PFSK-1 (cell line): ENCODE measurements around the gene CD44.

Experiments used
- FOXP2 ChIP-seq: optimal IDR thresholded peaks from 2 replicates; pipeline ENCODE3; 2011; ENCODE audit warnings: borderline replicate concordance, control low read depth, inconsistent platforms; ENCODE audit not compliant: insufficient read depth; ENCODE audit errors: extremely low read length, extremely low read depth
- POLR2AphosphoS5 ChIP-seq: IDR thresholded peaks from 2 replicates; pipeline ENCODE4 v1.6.1; 2012; ENCODE audit warnings: low read depth, mild to moderate bottlenecking, control low read depth, low read length, moderate library complexity
- SIN3A ChIP-seq: IDR thresholded peaks from 2 replicates; pipeline ENCODE4 v1.6.1; 2012; ENCODE audit warnings: mild to moderate bottlenecking, low read length, moderate library complexity, borderline replicate concordance; ENCODE audit not compliant: insufficient read depth
- TAF1 ChIP-seq: IDR thresholded peaks from 2 replicates; pipeline ENCODE4 v1.6.1; 2012; ENCODE audit warnings: low read length, control low read depth, borderline replicate concordance; ENCODE audit not compliant: insufficient read depth
- TF ChIP-seq, protein P1 (sequence below), 2 experiments: IDR thresholded peaks; 2 replicates each; pipeline versions ENCODE4 v1.6.1 to v1.8.0; 2011 to 2012; ENCODE audit warnings: low read depth in 2 of 2, low read length in 2 of 2, control low read depth in 1 of 2, inconsistent platforms in 1 of 2, mild to moderate bottlenecking in 1 of 2, moderate library complexity in 1 of 2; ENCODE audit not compliant: insufficient read depth in 1 of 2

CD44 gene

DNA sequence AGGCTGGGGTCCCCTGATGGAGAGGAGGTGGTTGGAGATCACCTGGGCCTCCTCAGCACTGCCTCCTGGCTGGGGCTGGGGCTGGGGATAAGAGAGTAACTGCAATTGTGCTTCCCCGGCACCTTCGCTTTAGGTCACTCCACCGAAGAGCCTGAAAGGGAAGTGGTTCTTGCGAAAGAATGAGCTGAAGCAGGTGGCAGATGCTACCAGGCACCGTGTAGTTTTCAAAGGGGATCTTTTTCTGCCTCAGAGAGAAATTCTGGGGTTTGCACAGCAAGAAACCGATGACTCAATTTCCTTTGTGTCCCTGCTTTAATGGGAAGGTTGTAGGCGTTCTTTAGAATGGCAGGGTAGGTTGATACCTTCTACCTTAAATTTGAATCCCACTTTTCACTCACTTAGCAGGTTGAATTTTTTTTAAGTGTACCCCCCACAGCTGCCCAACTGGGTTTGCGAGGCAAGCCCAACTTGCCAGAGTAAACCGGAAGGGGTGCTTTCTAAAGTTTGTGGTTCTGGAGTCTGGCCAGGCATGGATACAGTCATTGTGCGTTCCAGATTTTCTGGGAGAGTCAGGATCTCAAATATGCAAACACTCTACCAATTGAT, 5.3 kb downstream of the CD44 start:
- TF ChIP-seq TAF1 (no peak), FOXP2 (no peak), POLR2AphosphoS5 (no peak), SIN3A (no peak)
- TF ChIP-seq, protein P1, sequence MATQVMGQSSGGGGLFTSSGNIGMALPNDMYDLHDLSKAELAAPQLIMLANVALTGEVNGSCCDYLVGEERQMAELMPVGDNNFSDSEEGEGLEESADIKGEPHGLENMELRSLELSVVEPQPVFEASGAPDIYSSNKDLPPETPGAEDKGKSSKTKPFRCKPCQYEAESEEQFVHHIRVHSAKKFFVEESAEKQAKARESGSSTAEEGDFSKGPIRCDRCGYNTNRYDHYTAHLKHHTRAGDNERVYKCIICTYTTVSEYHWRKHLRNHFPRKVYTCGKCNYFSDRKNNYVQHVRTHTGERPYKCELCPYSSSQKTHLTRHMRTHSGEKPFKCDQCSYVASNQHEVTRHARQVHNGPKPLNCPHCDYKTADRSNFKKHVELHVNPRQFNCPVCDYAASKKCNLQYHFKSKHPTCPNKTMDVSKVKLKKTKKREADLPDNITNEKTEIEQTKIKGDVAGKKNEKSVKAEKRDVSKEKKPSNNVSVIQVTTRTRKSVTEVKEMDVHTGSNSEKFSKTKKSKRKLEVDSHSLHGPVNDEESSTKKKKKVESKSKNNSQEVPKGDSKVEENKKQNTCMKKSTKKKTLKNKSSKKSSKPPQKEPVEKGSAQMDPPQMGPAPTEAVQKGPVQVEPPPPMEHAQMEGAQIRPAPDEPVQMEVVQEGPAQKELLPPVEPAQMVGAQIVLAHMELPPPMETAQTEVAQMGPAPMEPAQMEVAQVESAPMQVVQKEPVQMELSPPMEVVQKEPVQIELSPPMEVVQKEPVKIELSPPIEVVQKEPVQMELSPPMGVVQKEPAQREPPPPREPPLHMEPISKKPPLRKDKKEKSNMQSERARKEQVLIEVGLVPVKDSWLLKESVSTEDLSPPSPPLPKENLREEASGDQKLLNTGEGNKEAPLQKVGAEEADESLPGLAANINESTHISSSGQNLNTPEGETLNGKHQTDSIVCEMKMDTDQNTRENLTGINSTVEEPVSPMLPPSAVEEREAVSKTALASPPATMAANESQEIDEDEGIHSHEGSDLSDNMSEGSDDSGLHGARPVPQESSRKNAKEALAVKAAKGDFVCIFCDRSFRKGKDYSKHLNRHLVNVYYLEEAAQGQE (IDR thresholded peaks at IDR 0.05; ENCODE audit: insufficient read depth in 1 of 2, low read depth in 2 of 2, low read length in 2 of 2), result no peak

DNA sequence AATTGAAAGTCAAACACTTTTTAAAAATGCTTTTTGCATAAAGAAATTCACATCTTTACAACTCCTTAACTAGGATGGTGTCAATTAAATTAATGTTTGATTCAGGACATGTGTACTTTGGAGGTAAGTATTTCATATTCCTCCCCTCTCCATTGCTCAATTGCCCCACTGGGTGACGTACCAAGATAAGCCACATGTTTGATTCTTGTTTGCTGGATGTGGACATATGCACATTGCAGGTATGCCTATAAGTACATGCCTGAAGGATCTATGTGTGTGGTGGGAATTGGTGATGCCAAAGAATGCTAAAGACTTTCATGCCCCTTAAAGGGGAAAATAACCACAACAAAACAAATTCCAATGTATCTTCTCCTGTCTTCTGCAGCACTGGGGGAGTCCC, 5.8 kb downstream of the CD44 start:
- TF ChIP-seq, protein P1 (IDR thresholded peaks at IDR 0.05; ENCODE audit: insufficient read depth in 1 of 2, low read depth in 2 of 2, low read length in 2 of 2), result no peak
- TF ChIP-seq FOXP2, result no peak
- no peak for TF ChIP-seq TAF1
- TF ChIP-seq SIN3A, result no peak
- TF ChIP-seq POLR2AphosphoS5, result no peak

DNA sequence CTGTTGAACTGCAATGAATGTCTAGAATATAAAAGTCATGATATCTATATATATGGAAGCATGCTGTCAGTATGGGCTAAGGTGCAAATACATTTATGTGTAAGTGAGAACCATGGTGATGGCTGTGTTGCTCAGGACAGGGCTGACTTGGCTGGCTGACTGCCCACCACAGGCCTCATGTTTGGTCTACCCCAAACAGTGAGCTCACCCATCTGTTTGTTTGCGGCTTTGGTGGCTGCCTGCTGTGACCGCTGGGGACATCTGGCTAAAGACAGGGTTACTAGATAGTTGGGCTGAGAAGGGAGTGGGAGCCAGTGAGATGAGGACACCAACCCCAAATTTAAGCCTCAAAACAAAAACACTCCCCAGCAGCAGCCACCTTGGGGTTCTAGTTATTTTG, 6.3 kb downstream of the CD44 start:
- TF ChIP-seq SIN3A (no peak), TAF1 (no peak), POLR2AphosphoS5 (no peak), FOXP2 (no peak)
- TF ChIP-seq, protein P1 (IDR thresholded peaks at IDR 0.05; ENCODE audit: insufficient read depth in 1 of 2, low read depth in 2 of 2, low read length in 2 of 2), result no peak

DNA sequence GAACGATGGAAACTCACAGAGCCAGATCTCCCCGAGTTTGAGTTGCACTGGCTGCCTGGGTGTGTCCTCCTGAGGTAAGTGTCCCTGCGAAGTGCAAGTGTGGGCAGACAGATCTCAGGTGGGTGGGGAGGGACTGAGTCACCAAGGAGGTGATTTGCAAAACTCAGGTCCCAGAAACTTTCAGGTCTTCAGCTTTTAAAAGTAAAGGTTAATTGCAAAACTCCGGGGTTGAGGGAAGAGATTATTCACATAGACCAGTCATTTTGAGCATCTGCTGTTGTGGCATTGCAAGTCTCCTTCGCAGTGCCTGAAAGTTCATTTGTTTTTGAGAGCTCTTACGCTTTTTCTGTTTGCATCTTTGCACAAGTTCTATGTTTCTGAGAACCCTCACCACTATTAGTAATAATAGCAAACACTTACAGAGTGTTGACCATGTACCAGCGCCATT, 7.1 kb downstream of the CD44 start:
- no peak for TF ChIP-seq FOXP2
- TF ChIP-seq TAF1, result no peak
- TF ChIP-seq, protein P1 (IDR thresholded peaks at IDR 0.05; ENCODE audit: insufficient read depth in 1 of 2, low read depth in 2 of 2, low read length in 2 of 2), result no peak
- TF ChIP-seq SIN3A, result no peak
- TF ChIP-seq POLR2AphosphoS5, result no peak

DNA sequence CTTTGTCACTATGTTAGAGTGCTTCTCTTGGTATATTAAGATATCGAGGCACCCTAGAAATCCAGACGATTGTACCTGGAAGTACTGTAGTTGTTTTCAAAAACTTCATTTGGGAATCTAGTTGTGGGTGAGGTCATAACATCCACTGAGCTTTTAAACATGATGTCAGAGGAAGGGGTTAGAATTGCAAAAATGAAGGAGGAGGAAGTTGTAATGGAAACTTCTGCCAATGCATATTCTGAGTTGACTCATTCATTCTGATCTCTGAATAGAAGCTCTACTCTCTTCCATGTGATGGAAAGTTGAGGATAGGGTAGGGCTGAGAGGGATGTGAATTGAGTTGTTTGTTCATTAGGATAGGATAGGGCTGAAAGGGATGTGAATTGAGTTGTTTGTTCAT, 7.7 kb downstream of the CD44 start:
- no peak for TF ChIP-seq POLR2AphosphoS5

DNA sequence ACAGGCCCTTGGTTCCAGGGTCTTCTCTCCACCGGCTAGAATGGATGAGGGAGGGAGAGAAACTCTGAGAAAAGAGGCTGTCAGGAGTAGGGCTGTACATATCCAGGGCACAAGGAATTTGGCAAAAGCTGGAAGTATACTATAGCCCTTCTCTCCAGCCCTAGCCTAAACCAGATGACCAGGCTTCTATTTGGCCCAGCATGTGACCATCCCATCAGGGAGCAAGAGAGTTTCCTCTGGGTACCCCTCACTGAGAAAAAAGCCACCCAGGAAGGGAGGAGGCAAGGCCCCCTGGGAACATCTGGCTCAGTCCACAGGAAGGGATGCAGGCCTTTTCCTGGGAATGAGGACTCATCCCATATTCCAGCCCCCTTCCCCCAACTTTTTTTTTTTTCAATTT, 8.3 kb downstream of the CD44 start:
- TF ChIP-seq SIN3A, result no peak
- no peak for TF ChIP-seq POLR2AphosphoS5
- TF ChIP-seq FOXP2, result no peak
- no peak for TF ChIP-seq TAF1
- TF ChIP-seq, protein P1 (IDR thresholded peaks at IDR 0.05; ENCODE audit: insufficient read depth in 1 of 2, low read depth in 2 of 2, low read length in 2 of 2), result no peak
